Activated naive CD4-positive, alpha-beta T cell treated with anti-CD3 and anti-CD28 coated beads for 36 hours (primary cell): ENCODE data around the gene STARD3NL. TPM values are rescaled to one million over a fixed set of nuclear protein-coding genes. Genes with fewer than 3 reads are reported as not detected.

Source experiments
- CTCF ChIA-PET: fragments of 350-600 bp; sonication (Branson Sonifier 250); formaldehyde crosslinking; loops from one replicate; lab custom pipeline; 2021; ENCODE audit warnings: antibody characterized with exemption; lab: Charles Lee
- DNase-seq: peaks from one replicate; pipeline ENCODE4 v3.0.0-alpha.2; 2020
- H3K27ac Mint-ChIP-seq: one replicate; pipeline ENCODE4 v1.8.0; 2021; ENCODE audit warnings: mild to moderate bottlenecking, mixed read lengths
- H3K27me3 Mint-ChIP-seq: one replicate; pipeline ENCODE4 v1.8.0; 2021; ENCODE audit warnings: low read depth, mixed read lengths
- H3K36me3 Mint-ChIP-seq: one replicate; pipeline ENCODE4 v1.8.0; 2021; ENCODE audit warnings: low read depth, mixed read lengths
- H3K4me1 Mint-ChIP-seq: one replicate; pipeline ENCODE4 v1.8.0; 2021; ENCODE audit warnings: low read depth, mixed read lengths
- H3K4me3 Mint-ChIP-seq: one replicate; pipeline ENCODE4 v1.8.0; 2021; ENCODE audit warnings: mild to moderate bottlenecking, moderate library complexity, mixed read lengths
- H3K9me3 Mint-ChIP-seq: one replicate; pipeline ENCODE4 v1.8.0; 2021; ENCODE audit warnings: mixed read lengths
- intact Hi-C: fragments of 100-400 bp; cut with micrococcal nuclease; formaldehyde crosslinking; loops from one replicate; pipeline ENCODE4 v1.15.1; 2023
- total RNA-seq, 2 experiments: library from RNA; stranded (reverse); gene quantifications; one replicate each; pipeline ENCODE4 v1.2.3, GENCODE V29; 2021

The STARD3NL gene
- total RNA-seq, 2 experiments from 2014 or later, result 23.7 to 25.7 TPM

- H3K4me1 Mint-ChIP-seq, result no peaks in the 10 kb centered on the region
- H3K9me3 Mint-ChIP-seq, result no peaks in the 10 kb centered on the region
- H3K4me3 Mint-ChIP-seq, result no peak overlapping the region
- H3K27me3 Mint-ChIP-seq, result no peaks in the 10 kb centered on the region
- no peak overlapping the region for H3K27ac Mint-ChIP-seq
- H3K36me3 Mint-ChIP-seq, result no peaks in the 10 kb centered on the region
- no peak for DNase-seq
- CTCF ChIA-PET, result no interaction called here
- intact Hi-C loops, result no loop called here
These were observed 96.4 kb downstream of the STARD3NL start for GRCh38 chr7:38274486-38274885.

- Mint-ChIP-seq H3K4me1 (no peaks in the 10 kb centered on the region), H3K27ac (no peak overlapping the region)
- intact Hi-C loops, result no loop called here
These were observed 97.0 kb downstream of the STARD3NL start for GRCh38 chr7:38274927-38275620.

GRCh38 chr7:38276096-38276877, 98.2 kb downstream of the STARD3NL start:
- DNase-seq, result no peak
- Mint-ChIP-seq H3K9me3 (no peaks in the 10 kb centered on the region), H3K4me3 (peak overlapping the region; percentile 57), H3K4me1 (no peaks in the 10 kb centered on the region), H3K27ac (no peak overlapping the region), H3K36me3 (no peaks in the 10 kb centered on the region), H3K27me3 (no peaks in the 10 kb centered on the region)
- CTCF ChIA-PET, result no interaction called here
- intact Hi-C loops, result loop anchor here (1.0 kb wide), 1 partner anchor 24 kb away; no protein-coding TSS in a partner anchor

More at GRCh38 chr7:38274927-38275620, 97.0 kb downstream of the STARD3NL start:
- no peaks in the 10 kb centered on the region for H3K27me3 Mint-ChIP-seq
- H3K9me3 Mint-ChIP-seq, result no peaks in the 10 kb centered on the region
- H3K36me3 Mint-ChIP-seq, result no peaks in the 10 kb centered on the region
- DNase-seq, result no peak
- H3K4me3 Mint-ChIP-seq, result peak overlapping the region; percentile 21
- CTCF ChIA-PET, result no interaction called here

GRCh38 chr7:38280000-38280399, 102.0 kb downstream of the STARD3NL start:
- no peaks in the 10 kb centered on the region for H3K4me1 Mint-ChIP-seq
- no peak for DNase-seq
- no peaks in the 10 kb centered on the region for H3K27me3 Mint-ChIP-seq
- intact Hi-C loops, result no loop called here
- H3K36me3 Mint-ChIP-seq, result no peaks in the 10 kb centered on the region
- CTCF ChIA-PET, result no interaction called here
- H3K9me3 Mint-ChIP-seq, result no peaks in the 10 kb centered on the region
- H3K27ac Mint-ChIP-seq, result no peak overlapping the region
- no peak overlapping the region for H3K4me3 Mint-ChIP-seq
